HG03139 (cell line): ENCODE data around the gene OR6N1.

Experiments
- ATAC-seq: cut with Tn5 transposase; IDR thresholded peaks from one replicate; pipeline ENCODE4 v1.9.1; 2021; ENCODE audit not compliant: unreplicated experiment

OR6N1 gene

GRCh38 chr1:158754420-158754819 is 17.6 kb downstream of the OR6N1 start, which contains the start of gene OR6K6:
Gene OR6K6 (plus strand): TSS chr1:158754720. CDS start chr1:158754888, 168 bp downstream.
- ATAC-seq, result no peak

- ATAC-seq, result no peak
Observed at GRCh38 chr1:158752155-158752712, 19.8 kb downstream of the OR6N1 start.

DNA sequence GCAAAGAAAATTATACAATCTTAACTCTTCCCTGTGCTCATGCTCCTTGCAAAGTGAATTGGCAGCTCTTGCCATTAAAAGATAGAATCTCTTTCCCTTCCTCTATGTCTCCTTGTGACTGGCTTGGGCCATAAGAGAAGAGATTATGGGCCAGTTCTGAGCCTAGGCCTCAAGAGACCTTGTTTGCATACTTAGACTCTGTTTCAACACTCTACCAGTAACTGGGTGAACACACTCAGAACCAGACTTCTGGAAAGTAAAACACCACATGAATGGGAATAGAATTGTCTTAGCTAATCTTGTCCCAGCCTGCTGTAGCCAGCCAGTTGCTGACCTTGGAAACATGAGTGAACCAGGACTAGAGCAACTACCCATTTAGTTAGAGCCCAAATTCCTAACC is 36.1 kb downstream of the OR6N1 start:
- ATAC-seq, result no peak

- ATAC-seq, result no peak
Observed at GRCh38 chr1:158732524-158732923, 39.5 kb downstream of the OR6N1 start.

DNA sequence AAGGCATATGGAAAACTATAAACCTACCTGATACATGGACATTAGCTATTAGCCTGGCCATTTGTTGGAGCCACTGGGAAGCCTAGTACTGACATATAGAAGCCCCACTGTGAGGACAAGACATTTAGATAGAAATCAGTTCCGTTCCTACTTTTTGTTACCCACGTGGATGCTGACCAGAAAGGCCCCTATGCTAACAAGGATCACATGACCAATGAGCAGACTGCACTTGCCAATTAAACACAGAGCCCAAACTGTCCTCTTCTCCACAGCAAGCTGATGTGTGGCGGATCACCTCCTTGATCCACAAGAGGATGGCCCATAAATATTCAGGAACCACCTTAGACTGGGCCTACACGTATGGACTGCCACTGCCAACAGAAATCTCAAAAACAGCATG is 40.3 kb downstream of the OR6N1 start:
- no peak for ATAC-seq

DNA sequence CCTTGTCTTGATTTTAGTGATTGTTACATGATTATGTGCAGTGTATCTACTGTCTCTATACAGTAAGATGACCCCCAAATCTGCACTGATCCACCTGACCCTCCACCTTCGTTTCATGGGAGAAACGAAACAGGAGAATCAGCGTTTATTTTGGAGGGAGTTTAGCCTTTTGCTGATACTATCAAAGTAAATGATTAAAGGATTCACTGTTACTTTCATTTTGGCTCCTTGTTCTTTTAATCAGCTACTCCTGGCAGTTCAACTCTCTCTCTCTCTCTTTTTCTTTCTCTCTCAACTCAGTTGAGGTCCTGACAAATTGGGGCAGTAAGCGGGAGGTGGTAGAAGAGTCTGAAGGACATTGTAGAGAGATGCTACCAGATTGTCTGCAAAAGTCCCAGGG is 41.5 kb downstream of the OR6N1 start:
- ATAC-seq, result no peak

DNA sequence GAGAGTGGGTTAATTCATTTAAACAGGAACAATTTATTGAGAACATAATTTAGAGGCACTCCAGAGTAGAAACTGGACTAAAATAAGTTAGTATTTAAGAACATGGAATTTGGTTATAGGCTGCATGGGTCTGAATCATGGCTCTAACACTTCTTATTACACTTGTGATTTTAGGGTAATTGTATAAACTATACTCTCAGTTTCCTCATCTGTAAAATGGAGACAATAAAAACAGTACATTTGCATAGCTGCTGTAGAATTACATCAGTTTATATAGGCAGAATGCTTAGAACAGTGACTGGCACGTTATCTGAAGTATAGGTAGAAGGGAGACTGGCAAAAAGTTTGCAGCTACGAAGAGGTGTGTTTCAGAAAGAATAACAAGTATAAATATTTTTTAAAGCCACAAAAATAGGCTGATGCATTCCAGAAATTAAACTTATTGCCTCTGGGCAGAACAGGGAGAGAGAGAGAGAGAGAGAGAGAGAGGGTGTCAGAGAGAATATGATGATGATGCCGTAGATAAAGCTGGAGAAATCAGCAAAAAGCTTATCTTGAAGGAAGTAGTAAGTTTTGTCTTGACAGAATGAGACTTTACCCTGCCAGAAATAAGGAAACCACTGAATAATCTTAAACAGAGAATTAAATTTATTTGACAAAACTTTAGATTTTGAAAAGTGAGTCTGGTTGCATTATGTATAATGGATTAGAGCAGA is 43.3 kb downstream of the OR6N1 start:
- no peak for ATAC-seq

GRCh38 chr1:158724442-158724841 is 47.6 kb downstream of the OR6N1 start:
- no peak for ATAC-seq

- ATAC-seq, result no peak
Observed at GRCh38 chr1:158720620-158721019, 51.4 kb downstream of the OR6N1 start, which contains the start of gene OR6K3. Gene OR6K3 (minus strand): TSS chr1:158720720. CDS start chr1:158718115, 2,605 bp downstream.

DNA sequence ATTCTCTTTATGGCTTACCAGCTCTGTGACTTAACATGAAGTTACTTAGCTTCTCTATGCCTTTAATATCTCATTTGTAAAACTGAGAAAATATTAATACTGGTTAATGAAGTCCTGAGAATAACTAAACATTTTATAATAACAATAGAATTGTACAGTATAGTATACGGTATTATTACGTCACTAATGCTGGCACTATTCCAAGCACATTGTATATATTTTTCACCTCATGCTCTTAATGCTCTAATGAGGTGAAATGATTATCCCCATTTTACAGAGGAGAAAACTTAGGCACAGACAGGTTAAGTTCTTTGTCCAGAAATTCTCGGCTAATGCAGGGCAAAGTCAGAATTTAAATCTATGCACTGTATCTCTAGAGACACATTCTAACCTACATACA is 52.3 kb downstream of the OR6N1 start:
- ATAC-seq, result no peak

DNA sequence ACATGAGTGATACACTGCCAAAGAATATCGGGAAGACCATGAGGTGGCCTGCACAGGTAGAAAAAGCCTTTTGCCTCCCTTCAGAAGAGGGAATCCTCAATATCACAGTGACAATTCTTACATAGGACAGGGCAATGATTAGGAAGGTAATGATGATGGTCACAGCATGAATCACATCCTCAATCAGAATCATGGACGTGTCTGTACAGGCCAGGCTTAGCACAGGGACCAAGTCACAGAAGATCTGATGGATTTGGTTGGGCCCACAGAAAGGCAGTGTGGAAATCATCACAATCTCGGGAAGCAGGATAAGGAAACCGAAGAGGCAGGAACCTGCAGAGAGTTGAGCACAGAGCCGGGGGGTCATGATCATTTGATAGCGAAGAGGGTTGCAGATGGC is 54.7 kb downstream of the OR6N1 start:
- no peak for ATAC-seq

DNA sequence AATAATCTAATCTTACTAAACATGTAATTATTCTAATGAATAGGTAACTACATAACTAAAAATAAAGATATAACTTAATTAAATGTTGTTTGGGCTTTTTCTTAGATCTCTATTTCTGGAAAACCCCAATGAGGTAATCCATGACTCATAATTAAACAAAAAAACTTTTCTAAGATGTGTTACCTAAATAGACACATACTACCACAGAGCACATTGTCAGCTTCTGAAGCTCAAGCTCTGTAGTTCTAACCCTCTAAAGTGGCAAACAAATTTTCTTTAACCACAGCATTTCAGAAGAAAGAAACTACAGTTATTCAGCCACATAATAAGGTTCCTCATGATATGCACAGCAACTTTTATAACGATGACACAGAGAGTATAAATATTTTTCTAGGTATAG is 55.7 kb downstream of the OR6N1 start:
- no peak for ATAC-seq

- no peak for ATAC-seq
Observed at GRCh38 chr1:158714754-158715153, 57.2 kb downstream of the OR6N1 start.
